H1 (cell line): Measurements from ENCODE around the gene CEP70. TPM values are rescaled to one million over a fixed set of nuclear protein-coding genes. Genes with fewer than 3 reads are reported as not detected.

ENCODE experiments used
- CTCF ChIA-PET: fragments of 300-600 bp; sonication (Branson Sonifier 250); formaldehyde crosslinking; loops from one replicate; lab custom pipeline; 2021; ENCODE audit not compliant: partially characterized antibody; lab: Charles Lee
- POLR2A ChIA-PET: fragments of 300-600 bp; sonication (Branson Sonifier 250); formaldehyde crosslinking; loops from one replicate; lab custom pipeline; 2021; ENCODE audit warnings: inconsistent platforms; ENCODE audit not compliant: partially characterized antibody; lab: Charles Lee
- DNase-seq, 2 experiments: peaks; one replicate each; pipeline versions ENCODE4 v3.0.0 to v3.0.0-alpha.2; 2010 to 2022; ENCODE audit warnings: low spot score in 2 of 2, low read depth in 1 of 2, mixed read lengths in 1 of 2
- FAIRE-seq: peaks from 2 replicates; lab custom pipeline; 2011; peaks lifted over from hg19 to GRCh38; lab: Jason Lieb, UNC
- H2AFZ ChIP-seq: 2 replicates; pipeline ENCODE4 v1.8.1; 2012; ENCODE audit warnings: low read length, inconsistent platforms
- H2AK5ac ChIP-seq: 2 replicates; pipeline ENCODE4 v1.6.1; 2013; ENCODE audit warnings: low read depth, low read length
- H2BK120ac ChIP-seq: replicated peaks from 2 replicates; pipeline ENCODE3; 2013; ENCODE audit warnings: low read depth, low read length, inconsistent platforms
- H2BK12ac ChIP-seq: 2 replicates; pipeline ENCODE4 v1.6.1; 2013; ENCODE audit warnings: low read depth, low read length
- H2BK15ac ChIP-seq: 2 replicates; pipeline ENCODE4 v1.6.1; 2013; ENCODE audit warnings: low read length
- H2BK20ac ChIP-seq: 2 replicates; pipeline ENCODE4 v1.6.1; 2013; ENCODE audit warnings: low read length
- H2BK5ac ChIP-seq: 2 replicates; pipeline ENCODE4 v1.6.1; 2013; ENCODE audit warnings: low read depth, low read length
- H3K14ac ChIP-seq: 2 replicates; pipeline ENCODE4 v1.6.1; 2013; ENCODE audit warnings: inconsistent platforms; ENCODE audit not compliant: insufficient read length
- H3K18ac ChIP-seq: 2 replicates; pipeline ENCODE4 v1.6.1; 2013; ENCODE audit warnings: low read length; ENCODE audit errors: extremely low read depth
- H3K23ac ChIP-seq: 2 replicates; pipeline ENCODE4 v1.6.1; 2013; ENCODE audit warnings: inconsistent platforms; ENCODE audit not compliant: insufficient read length
- H3K23me2 ChIP-seq: 2 replicates; pipeline ENCODE4 v1.6.1; 2013; ENCODE audit warnings: low read depth, low read length
- H3K27ac ChIP-seq: 2 replicates; pipeline ENCODE4 v1.6.1; 2011; ENCODE audit warnings: low read depth, low read length, inconsistent platforms
- H3K27me3 ChIP-seq, 4 experiments: replicated peaks in 1 of 4; 1 replicate in 1 of 4; 2 replicates in 3 of 4; pipeline versions ENCODE4 v1.6.1 to v1.8.1; 2011 to 2013; ENCODE audit warnings: low read length in 3 of 4, mild to moderate bottlenecking in 3 of 4, inconsistent platforms in 2 of 4, mixed read lengths in 2 of 4, moderate library complexity in 1 of 4; ENCODE audit not compliant: control insufficient read depth in 3 of 4, insufficient read depth in 3 of 4; ENCODE audit errors: extremely low read depth in 1 of 4
- H3K36me3 ChIP-seq, 4 experiments: 2 replicates each; pipeline versions ENCODE4 v1.6.1 to v1.8.1; 2011 to 2013; ENCODE audit warnings: mild to moderate bottlenecking in 4 of 4, low read length in 3 of 4, moderate library complexity in 2 of 4, control low read depth in 1 of 4, inconsistent platforms in 1 of 4; ENCODE audit not compliant: insufficient read depth in 4 of 4, control insufficient read depth in 2 of 4
- H3K4ac ChIP-seq: replicated peaks from 2 replicates; pipeline ENCODE3; 2013; ENCODE audit warnings: low read length, low read depth, mixed read lengths, inconsistent platforms; ENCODE audit not compliant: insufficient read length
- H3K4me1 ChIP-seq, 4 experiments: replicated peaks in 1 of 4; 1 replicate in 1 of 4; 2 replicates in 3 of 4; pipeline versions ENCODE4 v1.6.1 to v1.8.1; 2011 to 2013; ENCODE audit warnings: low read length in 3 of 4, inconsistent platforms in 2 of 4, mixed read lengths in 1 of 4; ENCODE audit not compliant: insufficient read depth in 4 of 4, control insufficient read depth in 3 of 4
- H3K4me2 ChIP-seq, 2 experiments: 2 replicates each; pipeline versions ENCODE4 v1.6.1 to v1.8.1; 2011 to 2013; ENCODE audit warnings: low read depth in 2 of 2, low read length in 2 of 2, control low read depth in 1 of 2, inconsistent platforms in 1 of 2, mild to moderate bottlenecking in 1 of 2; ENCODE audit not compliant: insufficient read depth in 1 of 2
- H3K4me3 ChIP-seq, 4 experiments: fragments of 200-600, 300-600 bp in 1 of 4; sonication (generic), shearing (Covaris generic), sonication (Bioruptor Twin) in 1 of 4; 2 replicates each; pipeline versions ENCODE4 v1.5.1 to v1.8.1; 2011 to 2016; ENCODE audit warnings: low read length in 4 of 4, low read depth in 3 of 4, control low read depth in 2 of 4, inconsistent platforms in 2 of 4, mild to moderate bottlenecking in 2 of 4, mixed read lengths in 1 of 4, moderate library complexity in 1 of 4; ENCODE audit not compliant: insufficient read depth in 2 of 4; ENCODE audit errors: extremely low read depth in 1 of 4
- H3K56ac ChIP-seq: replicated peaks from 2 replicates; pipeline ENCODE3; 2013; ENCODE audit warnings: low read depth, mild to moderate bottlenecking, mixed read lengths, low read length, inconsistent platforms; ENCODE audit not compliant: insufficient read length
- H3K79me1 ChIP-seq: 2 replicates; pipeline ENCODE4 v1.6.1; 2013; ENCODE audit warnings: low read depth, low read length, control low read depth
- H3K79me2 ChIP-seq, 2 experiments: 2 replicates each; pipeline versions ENCODE4 v1.6.1 to v1.8.1; 2012 to 2013; ENCODE audit warnings: low read length in 2 of 2, mild to moderate bottlenecking in 2 of 2, inconsistent platforms in 1 of 2; ENCODE audit not compliant: insufficient read depth in 2 of 2, control insufficient read depth in 1 of 2
- H3K9ac ChIP-seq, 4 experiments: replicated peaks in 1 of 4; 1 replicate in 1 of 4; 2 replicates in 3 of 4; pipeline versions ENCODE4 v1.6.1 to v1.8.1; 2011 to 2013; ENCODE audit warnings: low read depth in 3 of 4, low read length in 3 of 4, control low read depth in 2 of 4, mild to moderate bottlenecking in 2 of 4, moderate library complexity in 2 of 4, inconsistent platforms in 1 of 4; ENCODE audit errors: extremely low read depth in 1 of 4
- H3K9me3 ChIP-seq, 2 experiments: 2 replicates each; pipeline versions ENCODE4 v1.6.1 to v1.8.1; 2012 to 2013; ENCODE audit warnings: mild to moderate bottlenecking in 2 of 2, moderate library complexity in 2 of 2, control low read depth in 1 of 2, inconsistent platforms in 1 of 2, low read depth in 1 of 2, low read length in 1 of 2, mixed read lengths in 1 of 2; ENCODE audit not compliant: insufficient read depth in 2 of 2
- H4K20me1 ChIP-seq, 2 experiments: replicated peaks in 1 of 2; 2 replicates each; pipeline versions ENCODE3 to v1.8.1; 2011 to 2013; ENCODE audit warnings: inconsistent platforms in 2 of 2, low read length in 2 of 2, mild to moderate bottlenecking in 1 of 2; ENCODE audit not compliant: insufficient read depth in 2 of 2, control insufficient read depth in 1 of 2
- H4K5ac ChIP-seq: 2 replicates; pipeline ENCODE4 v1.6.1; 2013; ENCODE audit warnings: low read length, low read depth, mixed read lengths, inconsistent platforms; ENCODE audit not compliant: insufficient read length
- H4K8ac ChIP-seq: 2 replicates; pipeline ENCODE4 v1.8.0; 2013; ENCODE audit warnings: mild to moderate bottlenecking, moderate library complexity, low read length, inconsistent platforms; ENCODE audit not compliant: insufficient read depth; ENCODE audit errors: extremely low read depth
- H4K91ac ChIP-seq: replicated peaks from 2 replicates; pipeline ENCODE3; 2013; ENCODE audit warnings: low read length, mixed read lengths, inconsistent platforms; ENCODE audit not compliant: insufficient read length
- CEBPB ChIP-seq: IDR thresholded peaks from 2 replicates; pipeline ENCODE4 v1.6.1; 2012; ENCODE audit warnings: low read depth, low read length
- EP300 ChIP-seq, 2 experiments: IDR thresholded peaks; 1 replicate in 1 of 2; 2 replicates in 1 of 2; pipeline ENCODE4 v1.6.1; 2011 to 2012; ENCODE audit warnings: low read depth in 2 of 2, low read length in 2 of 2, mild to moderate bottlenecking in 2 of 2, borderline replicate concordance in 1 of 2, inconsistent platforms in 1 of 2, moderate library complexity in 1 of 2
- HDAC2 ChIP-seq, 2 experiments: fragments of 300-600 bp in 1 of 2; sonication (generic) in 1 of 2; IDR thresholded peaks; 2 replicates each; pipeline ENCODE4 v1.6.1; 2011 to 2012; ENCODE audit warnings: low read depth in 2 of 2, low read length in 2 of 2, mild to moderate bottlenecking in 2 of 2, moderate library complexity in 2 of 2, borderline replicate concordance in 1 of 2, inconsistent platforms in 1 of 2
- KDM5A ChIP-seq: fragments of 200-600 bp; IDR thresholded peaks from 2 replicates; pipeline ENCODE4 v1.7.1; 2012; ENCODE audit warnings: mild to moderate bottlenecking, low read length, inconsistent platforms, mixed read lengths
- RAD21 ChIP-seq, 2 experiments: IDR thresholded peaks in 1 of 2; conservative IDR thresholded peaks in 1 of 2; 2 replicates each; pipeline ENCODE4 v1.6.1; 2011; ENCODE audit warnings: low read depth in 2 of 2, low read length in 2 of 2, improper control_type of control experiment in 1 of 2, inconsistent platforms in 1 of 2, mild to moderate bottlenecking in 1 of 2, moderate library complexity in 1 of 2
- SP1 ChIP-seq: IDR thresholded peaks from 2 replicates; pipeline ENCODE4 v1.6.1; 2011; ENCODE audit warnings: low read depth, low read length
- WGBS, 2 experiments: shearing (Covaris generic) in 1 of 2; methylation state at CpG; one replicate each; pipeline versions ENCODE4 v1.1.6 to v1.1.7; 2013 to 2015; ENCODE audit warnings: low lambda C conversion rate in 2 of 2, mixed read lengths in 2 of 2, inconsistent platforms in 1 of 2, low coverage in 1 of 2, missing lambda C conversion rate in 1 of 2; ENCODE audit not compliant: insufficient replicate concordance in 2 of 2, insufficient coverage in 1 of 2, insufficient read length in 1 of 2; ENCODE audit errors: extremely low coverage in 1 of 2, missing lambda C conversion rate in 1 of 2; 5-methylcytosine and 5-hydroxymethylcytosine counted together
- polyA plus RNA-seq, 7 experiments: library from polyadenylated mRNA; depleted of rRNA in 3 of 7; stranded (reverse) in 5 of 7; unstranded in 2 of 7; fragments of >200 nt in 5 of 7; fragments of 200-250 nt in 2 of 7; gene quantifications; 1 replicate in 5 of 7; 2 replicates in 1 of 7; 4 replicates in 1 of 7; pipeline versions ENCODE4 v1.2.1 to v1.2.3, GENCODE V29; 2011 to 2013; ENCODE audit warnings: missing spikeins in 2 of 7, mixed read lengths in 2 of 7
- total RNA-seq: library from RNA; stranded (reverse); fragmentation: NEBNext Ultra II Directional; extraction: Animal tissue kit (Norgen Biotek cat#: 25700); gene quantifications from 2 replicates; pipeline ENCODE4 v1.2.1, GENCODE V29; 2021
- TF ChIP-seq, protein P1 (sequence below), 3 experiments: IDR thresholded peaks; 1 replicate in 2 of 3; 2 replicates in 1 of 3; pipeline versions ENCODE4 v1.5.1 to v1.6.1; 2011; ENCODE audit warnings: low read length in 3 of 3, mild to moderate bottlenecking in 3 of 3, inconsistent platforms in 2 of 3, low read depth in 1 of 3, moderate library complexity in 1 of 3; ENCODE audit not compliant: insufficient read depth in 1 of 3; ENCODE audit errors: control extremely low read depth in 1 of 3
- TF ChIP-seq, protein P2 (sequence below): IDR thresholded peaks from 2 replicates; pipeline ENCODE4 v1.6.1; 2012; ENCODE audit warnings: inconsistent platforms

CEP70 gene
- total and polyA plus RNA-seq, 2 of the 8 experiments (the other 6 are each of a cell fraction or from before 2014, with no cell fraction given), result 3.9 to 26.2 TPM

DNA sequence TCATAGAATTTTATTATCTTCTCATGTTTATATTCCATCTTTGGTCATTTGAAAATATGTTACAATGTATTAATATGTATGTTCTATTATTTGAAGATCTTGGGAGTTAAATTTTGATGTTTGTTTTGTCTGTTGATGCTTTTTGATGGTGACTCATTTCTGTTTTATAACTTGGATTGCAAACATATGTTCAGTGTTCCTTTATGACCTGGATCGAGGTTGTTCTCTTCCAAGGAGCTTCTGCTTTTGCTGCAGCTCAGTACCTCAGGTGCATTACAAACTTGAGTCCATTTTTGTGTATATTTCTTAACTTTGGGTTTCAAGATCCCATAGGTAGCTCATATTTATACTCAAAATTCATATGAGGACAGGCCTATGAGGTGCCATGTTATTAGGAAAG, 122.6 kb downstream of the CEP70 start:
- H3K27ac ChIP-seq, result no peak overlapping the region
- H3K9me3 ChIP-seq, result no peaks in the 10 kb centered on the region
- no peak overlapping the region for H2BK12ac ChIP-seq
- no peak overlapping the region for H2AFZ ChIP-seq
- H3K4me3 ChIP-seq, result no peak overlapping the region
- WGBS, 2 experiments, result 100% methylated on average over 1 of the region's 1 CpG; no CpG with 5 or more reads in 1 of the 2 experiments
- no peak overlapping the region for H3K14ac ChIP-seq
- no peak overlapping the region for H3K18ac ChIP-seq
- H2BK120ac ChIP-seq, result no peak overlapping the region
- no peak overlapping the region for H2BK5ac ChIP-seq
- no peaks in the 10 kb centered on the region for H3K23me2 ChIP-seq
- CTCF ChIA-PET, result interaction anchor here (0.6 to 4.0 kb wide), 6 partner anchors 8 to 462 kb away, joined by 3 to 10 read pairs (median 4); no protein-coding TSS in a partner anchor
- no peaks in the 10 kb centered on the region; a peak in 3 of 8 replicates for H3K36me3 ChIP-seq
- no peaks in the 10 kb centered on the region for H4K20me1 ChIP-seq
- H3K4me1 ChIP-seq, result peaks cover 0 to 3% (median 0%) of the 10 kb centered on the region in 4 experiments; a peak in 4 of 7 replicates
- H4K5ac ChIP-seq, result no peak overlapping the region
- no peak overlapping the region for H2BK20ac ChIP-seq
- no peak overlapping the region for H3K4ac ChIP-seq
- no peak overlapping the region for H3K56ac ChIP-seq
- POLR2A ChIA-PET, result interaction anchor here (0.5 to 0.8 kb wide), 2 partner anchors 385 to 814 kb away, joined by 3 read pairs; no protein-coding TSS in a partner anchor
- peaks cover 0 to 1% (median 0%) of the 10 kb centered on the region in 4 experiments; a peak in 1 of 7 replicates for H3K27me3 ChIP-seq
- H4K91ac ChIP-seq, result no peak overlapping the region
- no peak overlapping the region for H3K23ac ChIP-seq
- FAIRE-seq (no peak), DNase-seq (no peak)
- H3K79me2 ChIP-seq, result no peaks in the 10 kb centered on the region
- no peaks in the 10 kb centered on the region for H3K79me1 ChIP-seq
- no peak overlapping the region for H3K9ac ChIP-seq
- no peak overlapping the region for H4K8ac ChIP-seq
- H2BK15ac ChIP-seq, result no peak overlapping the region
- no peak overlapping the region for H3K4me2 ChIP-seq
- no peak for TF ChIP-seq CEBPB
- TF ChIP-seq, protein P1, sequence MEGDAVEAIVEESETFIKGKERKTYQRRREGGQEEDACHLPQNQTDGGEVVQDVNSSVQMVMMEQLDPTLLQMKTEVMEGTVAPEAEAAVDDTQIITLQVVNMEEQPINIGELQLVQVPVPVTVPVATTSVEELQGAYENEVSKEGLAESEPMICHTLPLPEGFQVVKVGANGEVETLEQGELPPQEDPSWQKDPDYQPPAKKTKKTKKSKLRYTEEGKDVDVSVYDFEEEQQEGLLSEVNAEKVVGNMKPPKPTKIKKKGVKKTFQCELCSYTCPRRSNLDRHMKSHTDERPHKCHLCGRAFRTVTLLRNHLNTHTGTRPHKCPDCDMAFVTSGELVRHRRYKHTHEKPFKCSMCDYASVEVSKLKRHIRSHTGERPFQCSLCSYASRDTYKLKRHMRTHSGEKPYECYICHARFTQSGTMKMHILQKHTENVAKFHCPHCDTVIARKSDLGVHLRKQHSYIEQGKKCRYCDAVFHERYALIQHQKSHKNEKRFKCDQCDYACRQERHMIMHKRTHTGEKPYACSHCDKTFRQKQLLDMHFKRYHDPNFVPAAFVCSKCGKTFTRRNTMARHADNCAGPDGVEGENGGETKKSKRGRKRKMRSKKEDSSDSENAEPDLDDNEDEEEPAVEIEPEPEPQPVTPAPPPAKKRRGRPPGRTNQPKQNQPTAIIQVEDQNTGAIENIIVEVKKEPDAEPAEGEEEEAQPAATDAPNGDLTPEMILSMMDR (IDR thresholded peaks at IDR 0.05; ENCODE audit: control extremely low read depth in 1 of 3, insufficient read depth in 1 of 3, low read depth in 1 of 3, low read length in 3 of 3), result no peak
- TF ChIP-seq EP300 (IDR thresholded peaks at IDR 0.05; ENCODE audit: borderline replicate concordance in 1 of 2, low read depth in 2 of 2, low read length in 2 of 2), result no peak
- TF ChIP-seq, protein P2, sequence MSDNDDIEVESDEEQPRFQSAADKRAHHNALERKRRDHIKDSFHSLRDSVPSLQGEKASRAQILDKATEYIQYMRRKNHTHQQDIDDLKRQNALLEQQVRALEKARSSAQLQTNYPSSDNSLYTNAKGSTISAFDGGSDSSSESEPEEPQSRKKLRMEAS, result no peak
- TF ChIP-seq KDM5A, result no peak
- no peak for TF ChIP-seq HDAC2 (IDR thresholded peaks at IDR 0.05; ENCODE audit: borderline replicate concordance in 1 of 2, low read depth in 2 of 2, low read length in 2 of 2)
- no peak for TF ChIP-seq RAD21 (IDR thresholded peaks at IDR 0.05 in 1 of 2, conservative IDR thresholded peaks at IDR 0.05 in 1 of 2; ENCODE audit: low read depth in 2 of 2, low read length in 2 of 2)
- TF ChIP-seq SP1, result no peak
- H2AK5ac ChIP-seq, result no peak overlapping the region
